Central memory CD4-positive, alpha-beta T cell (primary cell): Measurements from ENCODE around the gene KCNJ6.

Source experiments
- DNase-seq: peaks from one replicate; pipeline ENCODE4 v3.0.0; 2022

Gene KCNJ6

DNA sequence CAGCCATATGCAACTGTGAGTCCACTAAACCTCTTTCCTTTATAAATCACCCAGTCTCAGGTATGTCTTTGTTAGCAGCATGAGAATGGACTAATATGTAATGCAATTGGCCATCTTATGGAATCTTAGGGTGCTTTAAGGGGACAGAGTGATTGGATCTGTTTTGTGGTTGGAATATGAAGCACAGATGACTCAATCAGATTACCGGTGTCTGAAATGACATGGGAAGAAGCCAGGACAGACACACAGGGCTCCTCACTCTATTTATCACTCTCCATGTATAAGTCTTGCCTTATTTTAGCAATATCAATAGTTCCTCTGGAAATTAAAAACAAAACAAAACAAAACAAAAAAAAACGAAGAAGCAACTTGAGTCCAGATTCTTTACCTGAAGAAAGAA lies 12.9 kb downstream of the KCNJ6 start:
- no peak for DNase-seq

- no peak for DNase-seq
These were observed 17.1 kb downstream of the KCNJ6 start for GRCh38 chr21:37899146-37899545.

- DNase-seq, result no peak
These were observed 19.5 kb downstream of the KCNJ6 start for GRCh38 chr21:37896788-37897187.

DNA sequence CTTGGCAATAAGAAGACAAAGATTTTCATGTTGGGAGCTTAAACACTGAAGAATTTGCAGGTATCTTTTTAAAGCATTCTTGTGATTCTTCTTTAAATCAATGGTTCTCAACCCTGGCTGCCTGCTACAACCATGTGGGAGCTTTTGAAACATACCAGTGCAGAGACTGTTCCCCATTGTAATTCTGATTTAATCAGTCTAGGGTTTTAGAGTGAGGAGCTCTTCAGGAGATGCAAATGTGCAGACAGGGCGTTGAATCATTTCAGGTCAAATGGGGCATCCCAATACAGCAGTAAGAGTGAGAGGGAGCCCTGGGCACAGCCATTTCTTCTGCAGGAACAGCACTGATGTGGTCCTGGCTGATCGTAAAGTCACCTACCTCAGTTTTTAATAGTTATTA lies 24.3 kb downstream of the KCNJ6 start:
- DNase-seq, result no peak

DNA sequence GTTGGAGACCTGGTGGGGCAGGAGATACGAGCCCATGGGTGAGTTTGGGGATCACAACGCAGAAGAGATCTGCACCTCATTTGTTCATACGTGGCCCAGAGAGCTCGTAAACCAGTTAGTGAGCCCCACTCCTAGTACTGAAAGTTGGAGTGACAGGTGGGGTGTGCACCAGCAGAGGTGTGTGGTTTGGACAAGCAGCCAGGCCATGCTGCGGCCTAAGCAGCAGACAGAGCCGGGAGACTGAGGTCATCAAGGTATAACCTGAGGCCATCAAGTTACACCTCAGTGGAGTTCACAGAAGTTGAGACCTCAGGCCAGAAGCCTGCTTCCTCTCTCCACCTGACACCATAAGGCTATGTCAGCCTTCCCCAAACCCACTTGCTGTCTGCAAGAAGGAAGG lies 27.6 kb downstream of the KCNJ6 start:
- DNase-seq, result no peak

- DNase-seq, result no peak
These were observed 29.4 kb downstream of the KCNJ6 start for GRCh38 chr21:37886726-37887299.

- DNase-seq, result no peak
These were observed 30.1 kb downstream of the KCNJ6 start for GRCh38 chr21:37886120-37886519.

GRCh38 chr21:37878946-37879660 lies 37.2 kb downstream of the KCNJ6 start:
- no peak for DNase-seq

GRCh38 chr21:37877888-37878684 lies 38.2 kb downstream of the KCNJ6 start:
- DNase-seq, result no peak

DNA sequence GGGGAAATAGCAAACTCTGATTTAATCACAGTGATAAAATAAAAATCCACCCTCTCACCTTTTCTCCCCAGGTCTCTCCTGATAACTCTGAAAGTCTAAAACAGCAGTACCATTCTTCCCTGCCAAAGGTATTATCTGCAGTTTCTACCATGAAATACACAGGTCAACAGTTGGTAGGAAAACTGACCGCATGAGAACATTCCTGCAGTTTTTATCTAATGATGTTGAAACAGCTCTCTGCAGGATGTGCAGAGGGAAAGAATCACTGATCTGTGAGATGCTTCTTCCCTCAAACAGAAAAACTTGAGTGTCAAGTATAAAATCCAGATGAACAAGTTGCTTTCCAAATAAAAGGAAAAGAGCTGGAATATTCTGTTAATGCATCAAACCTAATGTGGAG lies 39.1 kb downstream of the KCNJ6 start:
- no peak for DNase-seq

DNA sequence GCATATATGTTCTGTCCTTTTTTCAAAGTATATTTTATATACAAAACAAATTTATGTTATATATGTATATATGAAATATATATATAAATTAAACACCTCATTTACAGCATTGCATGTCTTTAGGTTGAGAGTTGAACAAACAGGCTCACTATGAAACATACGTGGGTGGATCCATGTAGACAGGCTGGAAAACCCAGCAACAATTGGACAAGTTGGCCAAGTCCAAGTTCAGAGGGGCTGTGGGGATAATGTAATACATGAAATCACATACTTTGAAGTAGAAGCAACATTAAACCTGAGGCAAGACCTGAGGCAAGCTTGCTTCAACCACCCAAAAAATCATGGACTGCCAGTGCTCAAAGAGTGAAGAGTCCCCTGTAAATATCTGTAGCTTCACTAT lies 39.7 kb downstream of the KCNJ6 start:
- DNase-seq, result no peak

- no peak for DNase-seq
These were observed 41.1 kb downstream of the KCNJ6 start for GRCh38 chr21:37874904-37875780.

GRCh38 chr21:37874481-37874880 lies 41.8 kb downstream of the KCNJ6 start:
- no peak for DNase-seq

DNA sequence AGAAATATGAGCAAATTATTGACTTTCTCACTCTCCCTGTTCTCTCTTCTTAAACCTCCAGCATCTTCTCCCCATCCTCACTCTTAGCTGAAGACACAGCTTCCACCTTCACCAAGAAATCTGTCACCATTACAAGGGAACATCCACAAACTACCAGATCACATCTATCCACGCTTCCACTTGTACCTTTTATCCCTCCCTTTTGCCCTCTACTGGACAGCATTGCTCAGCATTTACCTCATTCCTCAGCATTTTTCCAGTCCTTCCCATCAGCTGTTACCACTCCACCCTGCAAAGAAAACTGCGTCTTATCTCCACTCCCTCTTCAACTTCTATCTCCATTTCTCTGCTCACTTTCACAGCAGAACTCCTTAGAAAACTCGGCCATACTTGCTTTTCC lies 42.6 kb downstream of the KCNJ6 start:
- no peak for DNase-seq

GRCh38 chr21:37871121-37871862 lies 45.0 kb downstream of the KCNJ6 start:
- DNase-seq, result no peak

- DNase-seq, result no peak
These were observed 46.0 kb downstream of the KCNJ6 start for GRCh38 chr21:37870221-37870620.

DNA sequence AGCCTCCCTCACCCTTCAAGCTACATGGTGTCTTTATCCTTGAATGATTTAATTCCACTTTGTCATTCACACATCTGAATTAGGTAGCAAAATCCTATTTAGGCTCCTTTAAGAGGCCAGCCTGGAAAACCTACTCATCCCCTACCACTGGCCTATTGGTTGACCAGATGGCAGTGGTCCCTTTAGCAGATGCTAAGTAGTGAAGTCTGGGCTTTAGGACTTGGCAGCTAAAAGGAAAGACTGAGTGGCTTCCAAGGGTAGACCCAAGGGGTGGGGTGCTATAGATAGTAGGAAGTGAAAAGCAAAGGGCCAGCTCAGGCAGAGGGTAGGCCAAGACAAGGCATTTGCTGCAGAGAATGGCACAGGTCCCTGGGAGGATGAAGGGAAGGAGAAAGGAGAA lies 46.6 kb downstream of the KCNJ6 start:
- no peak for DNase-seq

- no peak for DNase-seq
These were observed 47.6 kb downstream of the KCNJ6 start for GRCh38 chr21:37868446-37869295.

DNA sequence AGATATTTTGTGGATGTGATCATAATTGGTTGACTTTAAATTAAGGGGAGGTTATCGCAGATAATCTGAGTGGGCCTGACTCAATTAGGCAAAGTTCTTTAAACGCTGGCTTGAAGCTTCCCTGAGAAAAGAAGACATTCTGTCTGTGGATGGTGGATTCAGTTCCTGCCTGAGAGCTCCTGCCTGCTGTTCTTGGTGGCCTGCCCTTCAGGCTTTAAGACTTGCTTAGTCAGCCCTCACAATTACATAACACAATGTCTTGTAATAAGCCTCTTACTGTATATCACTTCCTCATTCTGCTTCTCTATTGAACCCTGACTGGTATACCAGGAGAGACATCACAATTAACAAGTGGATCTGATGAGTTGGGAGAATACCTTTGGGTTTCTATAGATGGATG lies 50.2 kb downstream of the KCNJ6 start:
- DNase-seq, result no peak

DNA sequence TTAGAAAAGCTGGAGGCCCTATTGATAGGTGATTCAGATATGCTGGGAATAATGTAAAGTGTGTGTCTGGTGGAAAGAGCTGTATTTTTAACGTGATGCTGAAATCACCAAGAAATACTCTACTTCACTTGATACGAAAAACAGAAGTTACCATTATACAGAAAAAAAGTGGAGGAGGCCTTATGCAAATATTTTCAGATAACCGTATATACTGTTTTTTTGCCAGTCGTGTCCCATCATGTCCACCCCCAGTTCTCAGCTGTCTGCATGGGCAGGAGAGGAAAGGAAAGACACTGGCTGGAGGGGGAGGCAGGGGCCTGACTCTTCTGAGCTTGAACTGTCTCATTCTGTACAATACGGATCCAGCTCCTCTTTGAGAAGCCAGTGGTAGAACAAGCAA lies 51.1 kb downstream of the KCNJ6 start:
- no peak for DNase-seq

GRCh38 chr21:37863842-37864241 lies 52.4 kb downstream of the KCNJ6 start:
- DNase-seq, result no peak
